GM08714 (cell line): Measurements from ENCODE around the gene SPON1.

Experiments
- H3K4me3 ChIP-seq: fragments of 200-500 bp; sonication (Bioruptor generic); 2 replicates; pipeline ENCODE4 v1.5.1; 2014; ENCODE audit warnings: mild to moderate bottlenecking, low read length, inconsistent platforms
- ZNF274 ChIP-seq: IDR thresholded peaks from 2 replicates; pipeline ENCODE4 v1.6.1; 2012; ENCODE audit warnings: mild to moderate bottlenecking, low read depth, low read length

Gene SPON1

DNA sequence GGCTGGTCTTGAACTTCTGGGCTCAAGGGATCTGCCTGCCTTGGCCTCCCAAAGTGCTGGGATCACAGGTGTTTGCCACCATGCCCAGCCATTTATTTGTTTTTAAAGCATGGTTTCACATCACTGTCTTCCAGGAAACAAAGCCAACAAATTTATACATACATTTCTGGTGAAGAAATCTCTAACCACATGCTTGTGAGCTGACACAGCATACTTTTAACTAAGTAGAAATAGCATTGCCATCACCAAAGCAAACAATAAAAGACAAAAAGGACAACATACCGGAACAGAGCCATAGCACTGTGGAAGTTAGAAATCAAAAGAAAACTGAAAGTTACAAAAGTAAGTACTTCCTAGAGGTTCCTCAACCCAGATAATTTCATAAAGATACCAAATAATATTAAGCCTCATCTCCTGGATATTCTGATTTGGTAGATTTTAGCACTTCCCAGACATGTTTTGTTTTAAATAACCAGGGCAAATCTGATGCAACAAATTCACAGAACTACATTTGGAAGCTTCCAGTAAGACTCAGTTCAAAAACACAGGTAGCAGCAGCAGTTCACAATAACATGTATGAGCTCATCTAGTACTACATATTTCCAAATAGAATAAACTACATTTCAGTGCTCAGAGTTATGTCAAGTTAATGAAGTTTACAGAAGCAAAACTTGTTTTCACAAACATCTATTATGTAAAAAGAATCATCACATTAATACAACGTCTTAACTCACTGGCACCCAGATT is 325.8 kb downstream of the SPON1 start:
- H3K4me3 ChIP-seq = no peak overlapping the region
- no peak for TF ChIP-seq ZNF274

- no peak overlapping the region for H3K4me3 ChIP-seq
- no peak for TF ChIP-seq ZNF274
These were observed 327.9 kb downstream of the SPON1 start for GRCh38 chr11:14290422-14290821.

DNA sequence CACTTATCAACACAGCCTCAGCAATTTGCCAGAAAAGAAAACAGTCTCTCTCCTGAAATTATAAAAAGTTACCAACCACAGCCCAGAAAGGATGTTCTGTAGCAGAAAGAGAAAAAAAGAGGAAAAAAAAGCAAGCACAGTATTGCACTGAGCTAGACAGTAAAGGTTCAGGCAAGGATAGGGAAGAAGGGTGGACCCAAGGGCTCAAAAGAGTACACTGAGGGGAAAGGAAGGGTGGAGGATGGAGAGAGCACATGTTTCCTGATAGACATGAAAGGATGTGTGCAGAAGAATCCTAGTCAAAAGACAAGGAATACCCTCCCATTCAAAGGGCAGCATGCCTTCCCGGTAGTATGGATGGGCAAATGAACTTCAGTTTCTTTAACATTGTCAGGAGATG is 337.4 kb downstream of the SPON1 start:
- TF ChIP-seq ZNF274 = no peak
- no peak overlapping the region for H3K4me3 ChIP-seq

- H3K4me3 ChIP-seq = no peak overlapping the region
- no peak for TF ChIP-seq ZNF274
These were observed 338.3 kb downstream of the SPON1 start for GRCh38 chr11:14300661-14301304.

DNA sequence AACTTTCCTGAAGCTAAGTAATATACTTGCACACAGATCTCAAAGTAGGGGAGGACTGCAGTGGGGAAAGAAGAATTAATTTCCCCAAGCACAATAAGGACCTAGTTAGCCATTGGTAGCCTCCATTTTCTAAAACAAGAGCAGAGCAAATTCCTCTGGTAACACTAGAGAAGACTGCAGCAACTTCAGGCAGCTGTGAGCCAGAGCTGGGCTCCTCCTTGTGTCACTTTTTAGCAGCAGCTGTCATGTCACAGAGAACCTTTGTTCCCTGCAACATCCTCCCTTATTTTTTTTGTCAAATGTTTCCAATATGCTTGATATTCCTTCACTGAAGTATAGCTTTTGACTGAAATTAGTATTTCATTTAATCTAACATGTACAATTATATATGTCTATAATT is 342.1 kb downstream of the SPON1 start:
- H3K4me3 ChIP-seq = no peak overlapping the region
- TF ChIP-seq ZNF274 = no peak

DNA sequence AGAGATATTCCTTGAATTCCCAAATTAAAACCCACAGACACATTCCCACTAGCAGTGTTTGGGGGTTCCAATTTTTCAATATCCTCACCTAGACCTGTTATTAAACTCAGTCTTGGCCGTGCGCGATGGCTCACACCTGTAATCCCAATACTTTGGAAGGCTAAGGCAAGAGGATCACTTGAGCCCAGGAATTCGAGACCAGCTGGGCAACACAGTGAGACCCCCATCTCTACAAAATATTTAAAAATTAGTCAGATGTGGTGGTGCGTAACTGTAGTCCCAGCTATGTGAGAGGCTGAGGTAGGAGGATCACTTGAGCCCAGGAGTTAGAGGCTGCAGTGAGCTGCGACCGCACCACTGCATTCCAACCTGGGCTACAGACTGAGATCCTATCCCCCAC is 343.1 kb downstream of the SPON1 start:
- no peak overlapping the region for H3K4me3 ChIP-seq
- no peak for TF ChIP-seq ZNF274

DNA sequence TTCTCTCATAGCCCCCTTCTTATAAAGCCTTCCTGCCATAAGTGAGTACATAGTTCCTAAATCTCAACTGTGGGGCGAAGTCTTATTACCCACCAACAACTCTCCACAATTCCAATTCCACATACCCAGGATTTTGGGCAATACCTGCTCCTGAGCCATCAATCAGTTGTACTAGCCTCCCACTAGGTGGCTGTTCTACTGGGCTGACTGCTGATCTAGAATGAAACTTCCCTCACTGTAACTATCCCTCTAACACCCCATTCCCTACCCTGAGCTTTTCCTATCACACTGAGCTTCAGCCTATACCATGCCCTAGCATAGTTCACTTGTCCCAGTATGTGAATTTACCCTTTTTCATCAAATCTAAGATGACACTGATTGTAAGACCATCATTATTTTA is 344.0 kb downstream of the SPON1 start:
- no peak for TF ChIP-seq ZNF274
- no peak overlapping the region for H3K4me3 ChIP-seq

GRCh38 chr11:14308114-14308896 is 345.8 kb downstream of the SPON1 start:
- H3K4me3 ChIP-seq = no peak overlapping the region; the same call in 1 of the 2 replicates
- TF ChIP-seq ZNF274 = no peak

DNA sequence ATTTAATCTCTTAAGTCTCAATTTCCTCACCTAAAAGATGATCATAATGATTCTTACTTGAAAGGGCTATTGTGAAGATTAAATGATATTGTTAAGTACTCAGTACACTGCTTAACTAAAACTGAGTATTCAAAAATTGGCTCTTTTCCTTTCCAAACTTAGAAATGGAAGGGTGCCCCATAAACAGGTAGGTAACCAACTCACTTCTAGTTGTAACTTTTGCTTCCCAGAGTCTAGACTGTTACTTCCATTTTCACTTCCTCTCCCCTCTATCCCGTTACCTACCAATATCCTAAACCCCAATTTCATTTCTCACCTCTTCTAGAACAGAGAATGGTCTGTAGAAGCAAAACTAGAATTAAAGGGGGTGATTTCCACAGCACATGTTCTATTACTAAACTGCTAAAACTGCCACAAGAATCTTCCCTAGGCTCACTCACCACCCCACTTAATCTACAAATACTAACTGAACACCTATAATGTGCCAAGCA is 346.4 kb downstream of the SPON1 start:
- peak overlapping the region; percentile 56 for H3K4me3 ChIP-seq
- TF ChIP-seq ZNF274 = no peak

DNA sequence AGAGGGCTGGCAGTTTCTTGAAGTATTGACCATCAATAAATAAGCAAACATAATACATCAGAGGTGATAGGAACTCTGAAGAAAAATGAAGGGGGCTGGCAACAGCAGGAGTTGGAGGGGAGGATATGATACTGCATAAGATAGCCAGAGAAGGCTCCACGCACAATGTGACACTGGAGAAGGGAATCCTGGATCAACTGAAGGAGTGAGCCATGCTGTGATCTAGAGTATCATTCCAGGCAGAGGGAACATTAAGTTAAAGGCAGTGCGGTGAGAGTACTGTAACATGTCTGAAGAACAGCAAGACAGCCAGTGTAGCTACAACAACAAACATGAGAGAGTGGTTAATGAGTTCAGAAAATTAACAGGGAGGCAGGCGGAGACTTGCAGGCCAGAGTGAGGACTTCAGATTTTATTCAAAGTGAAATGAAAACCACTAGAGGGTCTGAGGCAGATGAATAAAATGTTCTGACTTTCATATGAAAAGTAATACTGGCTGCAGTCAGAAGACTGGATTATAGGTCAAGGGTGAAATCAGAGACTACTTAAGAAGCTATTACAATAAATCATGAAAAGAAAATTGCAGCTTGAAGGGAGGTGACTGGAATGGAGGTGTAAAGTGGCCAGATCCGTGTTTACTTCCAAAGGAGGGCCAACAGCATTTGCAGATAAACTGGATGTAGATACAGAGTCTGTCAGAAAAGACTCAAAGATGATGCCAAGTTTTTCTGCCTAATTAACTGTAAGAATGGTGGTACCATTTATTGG is 347.1 kb downstream of the SPON1 start:
- TF ChIP-seq ZNF274 = no peak
- H3K4me3 ChIP-seq = peak overlapping the region; percentile 56; the same call in 1 of the 2 replicates

DNA sequence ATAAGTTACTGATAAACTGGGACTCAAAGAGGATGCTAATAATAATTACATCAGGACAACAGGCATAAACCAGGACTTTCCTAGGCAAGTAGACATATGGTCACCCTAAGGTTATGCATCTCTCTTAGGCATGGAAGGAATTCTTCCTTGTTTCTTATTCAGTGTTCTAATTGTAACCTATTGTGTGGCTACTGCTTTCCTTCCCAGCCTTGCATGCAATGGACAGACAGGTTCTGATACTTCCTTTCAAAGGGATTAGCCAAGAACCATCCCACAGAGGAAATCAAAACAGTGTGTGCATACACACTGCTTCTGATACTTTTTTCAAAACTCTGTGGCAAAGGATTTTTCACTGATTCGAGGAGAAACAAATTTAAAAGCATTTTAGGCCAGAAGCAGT is 348.2 kb downstream of the SPON1 start:
- no peak for TF ChIP-seq ZNF274
- H3K4me3 ChIP-seq = no peak overlapping the region

GRCh38 chr11:14312736-14313438 is 350.4 kb downstream of the SPON1 start:
- peak overlapping the region; percentile 0; the same call in 1 of the 2 replicates for H3K4me3 ChIP-seq
- TF ChIP-seq ZNF274 = no peak

- no peak for TF ChIP-seq ZNF274
- no peak overlapping the region for H3K4me3 ChIP-seq
These were observed 351.6 kb downstream of the SPON1 start for GRCh38 chr11:14314127-14314526.
